ENCODE data around the gene TFE3. TPM values are rescaled to one million over a fixed set of nuclear protein-coding genes. Genes with fewer than 3 reads are reported as not detected.

Gene TFE3
- total and polyA plus RNA-seq, 2 experiments from 2014 or later, result 21.4 to 83.8 TPM

DNA sequence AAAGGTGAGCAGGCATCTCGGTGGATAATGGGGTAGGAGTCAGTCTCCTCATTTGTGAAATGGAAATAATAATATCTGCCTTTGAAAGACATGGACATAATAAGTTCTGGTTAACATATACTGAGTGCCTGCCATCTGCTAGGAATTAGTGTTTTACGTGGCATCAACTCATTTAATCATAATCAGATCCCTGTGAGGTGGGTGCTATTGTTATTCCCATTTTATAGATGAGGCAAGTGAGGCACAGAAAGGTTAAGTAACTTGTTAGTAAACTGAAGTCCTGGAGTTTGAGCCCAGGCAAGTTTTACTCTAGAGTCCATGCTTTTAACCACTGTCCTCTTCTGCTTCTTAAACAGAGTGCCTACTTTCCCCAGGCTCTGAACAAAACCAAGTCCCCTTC is 23.1 kb upstream of the TFE3 start:
- no peak overlapping the region for H3K4me3 ChIP-seq
- Mint-ChIP-seq H3K36me3 (ENCODE audit: low read depth) (peaks cover 6% of the 10 kb centered on the region; the same call in 2 of the 3 replicates), H3K4me1 (no peaks in the 10 kb centered on the region; the same call in 2 of the 3 replicates), H3K9me3 (no peaks in the 10 kb centered on the region), H3K4me3 (no peak overlapping the region), H3K27me3 (ENCODE audit: insufficient read depth, low read depth, poor library complexity) (peaks cover 4% of the 10 kb centered on the region), H3K27ac (no peak overlapping the region)
- H3K27ac ChIP-seq (ENCODE audit: low read depth), result no peak overlapping the region
- no peak overlapping the region for H2AFZ ChIP-seq
- no peaks in the 10 kb centered on the region for H3K79me2 ChIP-seq (replicated peaks; ENCODE audit: insufficient read depth)
- H3K36me3 ChIP-seq (ENCODE audit: insufficient read depth), result no peaks in the 10 kb centered on the region
- ATAC-seq (no peak), DNase-seq (ENCODE audit: low spot score) (no peak)
- no peaks in the 10 kb centered on the region for H3F3A ChIP-seq (replicated peaks; ENCODE audit: low read depth)
- H3K4me2 ChIP-seq, result no peak overlapping the region
- H3K9me2 ChIP-seq (ENCODE audit: insufficient read depth), result no peaks in the 10 kb centered on the region
- no peak for TF ChIP-seq POLR2AphosphoS5 (IDR thresholded peaks at IDR 0.05; ENCODE audit: low read depth)
- no peak for TF ChIP-seq JUNB (IDR thresholded peaks at IDR 0.05; ENCODE audit: unreplicated experiment)
- TF ChIP-seq, protein P1, sequence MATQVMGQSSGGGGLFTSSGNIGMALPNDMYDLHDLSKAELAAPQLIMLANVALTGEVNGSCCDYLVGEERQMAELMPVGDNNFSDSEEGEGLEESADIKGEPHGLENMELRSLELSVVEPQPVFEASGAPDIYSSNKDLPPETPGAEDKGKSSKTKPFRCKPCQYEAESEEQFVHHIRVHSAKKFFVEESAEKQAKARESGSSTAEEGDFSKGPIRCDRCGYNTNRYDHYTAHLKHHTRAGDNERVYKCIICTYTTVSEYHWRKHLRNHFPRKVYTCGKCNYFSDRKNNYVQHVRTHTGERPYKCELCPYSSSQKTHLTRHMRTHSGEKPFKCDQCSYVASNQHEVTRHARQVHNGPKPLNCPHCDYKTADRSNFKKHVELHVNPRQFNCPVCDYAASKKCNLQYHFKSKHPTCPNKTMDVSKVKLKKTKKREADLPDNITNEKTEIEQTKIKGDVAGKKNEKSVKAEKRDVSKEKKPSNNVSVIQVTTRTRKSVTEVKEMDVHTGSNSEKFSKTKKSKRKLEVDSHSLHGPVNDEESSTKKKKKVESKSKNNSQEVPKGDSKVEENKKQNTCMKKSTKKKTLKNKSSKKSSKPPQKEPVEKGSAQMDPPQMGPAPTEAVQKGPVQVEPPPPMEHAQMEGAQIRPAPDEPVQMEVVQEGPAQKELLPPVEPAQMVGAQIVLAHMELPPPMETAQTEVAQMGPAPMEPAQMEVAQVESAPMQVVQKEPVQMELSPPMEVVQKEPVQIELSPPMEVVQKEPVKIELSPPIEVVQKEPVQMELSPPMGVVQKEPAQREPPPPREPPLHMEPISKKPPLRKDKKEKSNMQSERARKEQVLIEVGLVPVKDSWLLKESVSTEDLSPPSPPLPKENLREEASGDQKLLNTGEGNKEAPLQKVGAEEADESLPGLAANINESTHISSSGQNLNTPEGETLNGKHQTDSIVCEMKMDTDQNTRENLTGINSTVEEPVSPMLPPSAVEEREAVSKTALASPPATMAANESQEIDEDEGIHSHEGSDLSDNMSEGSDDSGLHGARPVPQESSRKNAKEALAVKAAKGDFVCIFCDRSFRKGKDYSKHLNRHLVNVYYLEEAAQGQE (IDR thresholded peaks at IDR 0.05; ENCODE audit: unreplicated experiment), result no peak
- no peak for TF ChIP-seq EZH2 (IDR thresholded peaks at IDR 0.05; ENCODE audit: low read depth, unreplicated experiment)
- no peak for TF ChIP-seq STAT1 (IDR thresholded peaks at IDR 0.05; ENCODE audit: unreplicated experiment)
- TF ChIP-seq, protein P2, sequence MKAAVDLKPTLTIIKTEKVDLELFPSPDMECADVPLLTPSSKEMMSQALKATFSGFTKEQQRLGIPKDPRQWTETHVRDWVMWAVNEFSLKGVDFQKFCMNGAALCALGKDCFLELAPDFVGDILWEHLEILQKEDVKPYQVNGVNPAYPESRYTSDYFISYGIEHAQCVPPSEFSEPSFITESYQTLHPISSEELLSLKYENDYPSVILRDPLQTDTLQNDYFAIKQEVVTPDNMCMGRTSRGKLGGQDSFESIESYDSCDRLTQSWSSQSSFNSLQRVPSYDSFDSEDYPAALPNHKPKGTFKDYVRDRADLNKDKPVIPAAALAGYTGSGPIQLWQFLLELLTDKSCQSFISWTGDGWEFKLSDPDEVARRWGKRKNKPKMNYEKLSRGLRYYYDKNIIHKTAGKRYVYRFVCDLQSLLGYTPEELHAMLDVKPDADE (IDR thresholded peaks at IDR 0.05), result no peak
- TF ChIP-seq, protein P3, sequence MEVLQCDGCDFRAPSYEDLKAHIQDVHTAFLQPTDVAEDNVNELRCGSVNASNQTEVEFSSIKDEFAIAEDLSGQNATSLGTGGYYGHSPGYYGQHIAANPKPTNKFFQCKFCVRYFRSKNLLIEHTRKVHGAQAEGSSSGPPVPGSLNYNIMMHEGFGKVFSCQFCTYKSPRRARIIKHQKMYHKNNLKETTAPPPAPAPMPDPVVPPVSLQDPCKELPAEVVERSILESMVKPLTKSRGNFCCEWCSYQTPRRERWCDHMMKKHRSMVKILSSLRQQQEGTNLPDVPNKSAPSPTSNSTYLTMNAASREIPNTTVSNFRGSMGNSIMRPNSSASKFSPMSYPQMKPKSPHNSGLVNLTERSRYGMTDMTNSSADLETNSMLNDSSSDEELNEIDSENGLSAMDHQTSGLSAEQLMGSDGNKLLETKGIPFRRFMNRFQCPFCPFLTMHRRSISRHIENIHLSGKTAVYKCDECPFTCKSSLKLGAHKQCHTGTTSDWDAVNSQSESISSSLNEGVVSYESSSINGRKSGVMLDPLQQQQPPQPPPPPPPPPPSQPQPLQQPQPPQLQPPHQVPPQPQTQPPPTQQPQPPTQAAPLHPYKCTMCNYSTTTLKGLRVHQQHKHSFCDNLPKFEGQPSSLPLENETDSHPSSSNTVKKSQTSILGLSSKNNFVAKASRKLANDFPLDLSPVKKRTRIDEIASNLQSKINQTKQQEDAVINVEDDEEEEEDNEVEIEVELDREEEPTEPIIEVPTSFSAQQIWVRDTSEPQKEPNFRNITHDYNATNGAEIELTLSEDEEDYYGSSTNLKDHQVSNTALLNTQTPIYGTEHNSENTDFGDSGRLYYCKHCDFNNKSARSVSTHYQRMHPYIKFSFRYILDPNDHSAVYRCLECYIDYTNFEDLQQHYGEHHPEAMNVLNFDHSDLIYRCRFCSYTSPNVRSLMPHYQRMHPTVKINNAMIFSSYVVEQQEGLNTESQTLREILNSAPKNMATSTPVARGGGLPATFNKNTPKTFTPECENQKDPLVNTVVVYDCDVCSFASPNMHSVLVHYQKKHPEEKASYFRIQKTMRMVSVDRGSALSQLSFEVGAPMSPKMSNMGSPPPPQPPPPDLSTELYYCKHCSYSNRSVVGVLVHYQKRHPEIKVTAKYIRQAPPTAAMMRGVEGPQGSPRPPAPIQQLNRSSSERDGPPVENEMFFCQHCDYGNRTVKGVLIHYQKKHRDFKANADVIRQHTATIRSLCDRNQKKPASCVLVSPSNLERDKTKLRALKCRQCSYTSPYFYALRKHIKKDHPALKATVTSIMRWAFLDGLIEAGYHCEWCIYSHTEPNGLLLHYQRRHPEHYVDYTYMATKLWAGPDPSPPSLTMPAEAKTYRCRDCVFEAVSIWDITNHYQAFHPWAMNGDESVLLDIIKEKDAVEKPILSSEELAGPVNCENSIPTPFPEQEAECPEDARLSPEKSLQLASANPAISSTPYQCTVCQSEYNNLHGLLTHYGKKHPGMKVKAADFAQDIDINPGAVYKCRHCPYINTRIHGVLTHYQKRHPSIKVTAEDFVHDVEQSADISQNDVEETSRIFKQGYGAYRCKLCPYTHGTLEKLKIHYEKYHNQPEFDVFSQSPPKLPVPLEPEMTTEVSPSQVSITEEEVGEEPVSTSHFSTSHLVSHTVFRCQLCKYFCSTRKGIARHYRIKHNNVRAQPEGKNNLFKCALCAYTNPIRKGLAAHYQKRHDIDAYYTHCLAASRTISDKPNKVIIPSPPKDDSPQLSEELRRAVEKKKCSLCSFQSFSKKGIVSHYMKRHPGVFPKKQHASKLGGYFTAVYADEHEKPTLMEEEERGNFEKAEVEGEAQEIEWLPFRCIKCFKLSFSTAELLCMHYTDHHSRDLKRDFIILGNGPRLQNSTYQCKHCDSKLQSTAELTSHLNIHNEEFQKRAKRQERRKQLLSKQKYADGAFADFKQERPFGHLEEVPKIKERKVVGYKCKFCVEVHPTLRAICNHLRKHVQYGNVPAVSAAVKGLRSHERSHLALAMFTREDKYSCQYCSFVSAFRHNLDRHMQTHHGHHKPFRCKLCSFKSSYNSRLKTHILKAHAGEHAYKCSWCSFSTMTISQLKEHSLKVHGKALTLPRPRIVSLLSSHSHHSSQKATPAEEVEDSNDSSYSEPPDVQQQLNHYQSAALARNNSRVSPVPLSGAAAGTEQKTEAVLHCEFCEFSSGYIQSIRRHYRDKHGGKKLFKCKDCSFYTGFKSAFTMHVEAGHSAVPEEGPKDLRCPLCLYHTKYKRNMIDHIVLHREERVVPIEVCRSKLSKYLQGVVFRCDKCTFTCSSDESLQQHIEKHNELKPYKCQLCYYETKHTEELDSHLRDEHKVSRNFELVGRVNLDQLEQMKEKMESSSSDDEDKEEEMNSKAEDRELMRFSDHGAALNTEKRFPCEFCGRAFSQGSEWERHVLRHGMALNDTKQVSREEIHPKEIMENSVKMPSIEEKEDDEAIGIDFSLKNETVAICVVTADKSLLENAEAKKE (CRISPR knock-in tag; IDR thresholded peaks at IDR 0.05), result no peak
- TF ChIP-seq ZNF331 (CRISPR knock-in tag; IDR thresholded peaks at IDR 0.05; ENCODE audit: low read depth), result no peak
- TF ChIP-seq ZNF114 (CRISPR knock-in tag; IDR thresholded peaks at IDR 0.05), result no peak
- TF ChIP-seq EZH2phosphoT487 (IDR thresholded peaks at IDR 0.05; ENCODE audit: unreplicated experiment), result no peak
- no peak for TF ChIP-seq NANOG (IDR thresholded peaks at IDR 0.05; ENCODE audit: borderline replicate concordance)
- no peak for TF ChIP-seq CTCF (conservative IDR thresholded peaks at IDR 0.05; ENCODE audit: low read depth in 2 of 2)
- TF ChIP-seq CREB1 (CRISPR knock-in tag; IDR thresholded peaks at IDR 0.05; ENCODE audit: low read depth), result no peak
- no peaks in the 10 kb centered on the region for H3K27me3 ChIP-seq (ENCODE audit: insufficient read depth)
- H4K20me1 ChIP-seq (replicated peaks; ENCODE audit: insufficient read depth), result no peaks in the 10 kb centered on the region
- no peaks in the 10 kb centered on the region for H3K4me1 ChIP-seq (ENCODE audit: insufficient read depth)

Data from GM23338 (cell line).